HepG2 (cell line): ENCODE data around the gene RAPSN. TPM values are rescaled to one million over a fixed set of nuclear protein-coding genes. Genes with fewer than 3 reads are reported as not detected.

Experiments
- AGO2 ChIP-seq: fragments of 200-400 bp; formaldehyde crosslinking; optimal IDR thresholded peaks from 2 replicates; pipeline ENCODE3; 2017; ENCODE audit warnings: mild to moderate bottlenecking, low read depth, low read length, moderate library complexity
- DNMT3B ChIP-seq: conservative IDR thresholded peaks from 2 replicates; pipeline ENCODE4 v1.6.1; 2016; ENCODE audit warnings: missing biosample characterization, control low read depth
- MLX ChIP-seq: IDR thresholded peaks from 2 replicates; pipeline ENCODE4 v1.6.1; 2016
- ZNF564 ChIP-seq: sonication (generic); formaldehyde crosslinking; IDR thresholded peaks from 2 replicates; pipeline ENCODE4 v1.8.1; 2023; ENCODE audit warnings: mild to moderate bottlenecking, missing genetic modification reagents
- ZNF577 ChIP-seq: sonication (generic); formaldehyde crosslinking; IDR thresholded peaks from 2 replicates; pipeline ENCODE4 v1.4.0; 2020; ENCODE audit warnings: mild to moderate bottlenecking, low read depth, missing genetic modification reagents, borderline replicate concordance
- ZNF773 ChIP-seq: sonication (generic); formaldehyde crosslinking; IDR thresholded peaks from 2 replicates; pipeline ENCODE4 v1.4.0; 2020; ENCODE audit warnings: missing genetic modification reagents, borderline replicate concordance
- polyA plus RNA-seq, 8 experiments: library from polyadenylated mRNA; depleted of rRNA in 3 of 8; stranded (reverse) in 7 of 8; unstranded in 1 of 8; fragments of >200 nt; fragmentation: Illumina TruSeq in 4 of 8; extraction: Trizol in 4 of 8; gene quantifications; 2 replicates each; pipeline versions ENCODE4 v1.2.1 to v1.2.3, GENCODE V29; 2011 to 2016; ENCODE audit warnings: low read depth in 4 of 8, missing spikeins in 1 of 8, mixed read lengths in 1 of 8; ENCODE audit not compliant: insufficient read depth in 1 of 8
- total RNA-seq, 5 experiments: library from RNA; depleted of rRNA; stranded (reverse); fragments of >200 nt; fragmentation: Illumina TruSeq; extraction: Trizol; gene quantifications; 2 replicates each; pipeline ENCODE4 v1.2.3, GENCODE V29; 2016; ENCODE audit warnings: low read depth in 1 of 5
- TF ChIP-seq, protein P1 (sequence below): sonication (generic); formaldehyde crosslinking; IDR thresholded peaks from 2 replicates; pipeline ENCODE4 v1.5.1; 2020; ENCODE audit warnings: mild to moderate bottlenecking, missing genetic modification reagents, moderate library complexity
- TF ChIP-seq, protein P2 (sequence below): sonication (generic); formaldehyde crosslinking; IDR thresholded peaks from 2 replicates; pipeline ENCODE4 v1.9.0; 2022; ENCODE audit warnings: low read depth, missing genetic modification reagents
- TF ChIP-seq, protein P3 (sequence below): sonication (generic); formaldehyde crosslinking; IDR thresholded peaks from 2 replicates; pipeline ENCODE4 v1.8.1; 2022; ENCODE audit warnings: mild to moderate bottlenecking, missing genetic modification reagents

RAPSN gene
- total and polyA plus RNA-seq, 2 of the 13 experiments (the other 11 are each of a cell fraction or from before 2014, with no cell fraction given), result 0.15 to 1.2 TPM

DNA sequence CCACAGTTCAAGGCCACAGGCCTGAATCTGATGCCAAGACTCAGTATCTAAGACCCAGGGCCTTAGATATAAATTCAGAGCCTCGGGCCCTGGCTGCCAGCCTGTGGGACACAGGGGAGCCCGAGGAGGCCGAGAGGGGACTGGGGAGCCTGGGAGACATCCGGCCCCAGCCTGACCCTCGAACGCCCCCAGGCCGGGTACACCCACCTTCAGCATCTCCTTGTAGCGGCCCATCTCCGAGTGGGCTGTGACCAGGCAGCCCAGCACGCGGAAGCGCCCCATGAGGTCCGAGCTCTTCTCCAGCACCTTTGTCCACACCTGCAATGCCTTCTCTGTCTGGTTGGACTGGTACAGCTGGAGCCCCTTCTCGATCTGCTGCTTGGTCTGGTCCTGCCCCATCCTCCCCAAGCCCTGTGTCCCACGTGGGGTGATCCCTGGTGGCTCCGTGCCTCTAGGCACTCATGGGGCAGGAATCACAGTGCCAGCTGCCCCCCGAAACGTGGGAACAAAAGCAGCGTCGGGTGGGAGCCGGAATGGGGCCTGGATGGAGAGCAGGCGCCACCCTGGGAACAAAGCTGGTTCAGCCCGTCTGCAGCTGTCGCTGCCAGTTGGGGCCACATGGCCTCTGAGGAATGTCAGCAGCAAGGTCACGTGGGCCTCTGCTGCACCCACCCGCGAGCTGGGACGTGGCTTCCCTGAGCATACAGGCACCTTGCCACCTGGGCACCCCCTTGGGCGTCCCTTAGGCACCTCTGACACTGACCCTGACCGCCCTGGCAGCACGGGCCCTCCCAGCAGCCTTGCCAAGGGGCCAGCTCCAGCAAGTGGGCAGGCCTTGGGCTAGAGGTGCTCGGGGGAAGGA, at the start of gene RAPSN (continued):
- TF ChIP-seq, protein P1, sequence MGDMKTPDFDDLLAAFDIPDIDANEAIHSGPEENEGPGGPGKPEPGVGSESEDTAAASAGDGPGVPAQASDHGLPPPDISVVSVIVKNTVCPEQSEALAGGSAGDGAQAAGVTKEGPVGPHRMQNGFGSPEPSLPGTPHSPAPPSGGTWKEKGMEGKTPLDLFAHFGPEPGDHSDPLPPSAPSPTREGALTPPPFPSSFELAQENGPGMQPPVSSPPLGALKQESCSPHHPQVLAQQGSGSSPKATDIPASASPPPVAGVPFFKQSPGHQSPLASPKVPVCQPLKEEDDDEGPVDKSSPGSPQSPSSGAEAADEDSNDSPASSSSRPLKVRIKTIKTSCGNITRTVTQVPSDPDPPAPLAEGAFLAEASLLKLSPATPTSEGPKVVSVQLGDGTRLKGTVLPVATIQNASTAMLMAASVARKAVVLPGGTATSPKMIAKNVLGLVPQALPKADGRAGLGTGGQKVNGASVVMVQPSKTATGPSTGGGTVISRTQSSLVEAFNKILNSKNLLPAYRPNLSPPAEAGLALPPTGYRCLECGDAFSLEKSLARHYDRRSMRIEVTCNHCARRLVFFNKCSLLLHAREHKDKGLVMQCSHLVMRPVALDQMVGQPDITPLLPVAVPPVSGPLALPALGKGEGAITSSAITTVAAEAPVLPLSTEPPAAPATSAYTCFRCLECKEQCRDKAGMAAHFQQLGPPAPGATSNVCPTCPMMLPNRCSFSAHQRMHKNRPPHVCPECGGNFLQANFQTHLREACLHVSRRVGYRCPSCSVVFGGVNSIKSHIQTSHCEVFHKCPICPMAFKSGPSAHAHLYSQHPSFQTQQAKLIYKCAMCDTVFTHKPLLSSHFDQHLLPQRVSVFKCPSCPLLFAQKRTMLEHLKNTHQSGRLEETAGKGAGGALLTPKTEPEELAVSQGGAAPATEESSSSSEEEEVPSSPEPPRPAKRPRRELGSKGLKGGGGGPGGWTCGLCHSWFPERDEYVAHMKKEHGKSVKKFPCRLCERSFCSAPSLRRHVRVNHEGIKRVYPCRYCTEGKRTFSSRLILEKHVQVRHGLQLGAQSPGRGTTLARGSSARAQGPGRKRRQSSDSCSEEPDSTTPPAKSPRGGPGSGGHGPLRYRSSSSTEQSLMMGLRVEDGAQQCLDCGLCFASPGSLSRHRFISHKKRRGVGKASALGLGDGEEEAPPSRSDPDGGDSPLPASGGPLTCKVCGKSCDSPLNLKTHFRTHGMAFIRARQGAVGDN (CRISPR knock-in tag), result peak; percentile 55
- TF ChIP-seq ZNF773 (CRISPR knock-in tag) (no peak), ZNF564 (CRISPR knock-in tag) (no peak), AGO2 (peak; percentile 69), DNMT3B (CRISPR knock-in tag) (no peak), ZNF577 (CRISPR knock-in tag) (no peak), MLX (CRISPR knock-in tag) (no peak)
- TF ChIP-seq, protein P2, sequence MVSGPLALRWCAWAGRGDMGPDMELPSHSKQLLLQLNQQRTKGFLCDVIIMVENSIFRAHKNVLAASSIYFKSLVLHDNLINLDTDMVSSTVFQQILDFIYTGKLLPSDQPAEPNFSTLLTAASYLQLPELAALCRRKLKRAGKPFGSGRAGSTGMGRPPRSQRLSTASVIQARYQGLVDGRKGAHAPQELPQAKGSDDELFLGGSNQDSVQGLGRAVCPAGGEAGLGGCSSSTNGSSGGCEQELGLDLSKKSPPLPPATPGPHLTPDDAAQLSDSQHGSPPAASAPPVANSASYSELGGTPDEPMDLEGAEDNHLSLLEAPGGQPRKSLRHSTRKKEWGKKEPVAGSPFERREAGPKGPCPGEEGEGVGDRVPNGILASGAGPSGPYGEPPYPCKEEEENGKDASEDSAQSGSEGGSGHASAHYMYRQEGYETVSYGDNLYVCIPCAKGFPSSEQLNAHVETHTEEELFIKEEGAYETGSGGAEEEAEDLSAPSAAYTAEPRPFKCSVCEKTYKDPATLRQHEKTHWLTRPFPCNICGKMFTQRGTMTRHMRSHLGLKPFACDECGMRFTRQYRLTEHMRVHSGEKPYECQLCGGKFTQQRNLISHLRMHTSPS (CRISPR knock-in tag), result no peak
- TF ChIP-seq, protein P3, sequence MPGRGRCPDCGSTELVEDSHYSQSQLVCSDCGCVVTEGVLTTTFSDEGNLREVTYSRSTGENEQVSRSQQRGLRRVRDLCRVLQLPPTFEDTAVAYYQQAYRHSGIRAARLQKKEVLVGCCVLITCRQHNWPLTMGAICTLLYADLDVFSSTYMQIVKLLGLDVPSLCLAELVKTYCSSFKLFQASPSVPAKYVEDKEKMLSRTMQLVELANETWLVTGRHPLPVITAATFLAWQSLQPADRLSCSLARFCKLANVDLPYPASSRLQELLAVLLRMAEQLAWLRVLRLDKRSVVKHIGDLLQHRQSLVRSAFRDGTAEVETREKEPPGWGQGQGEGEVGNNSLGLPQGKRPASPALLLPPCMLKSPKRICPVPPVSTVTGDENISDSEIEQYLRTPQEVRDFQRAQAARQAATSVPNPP (CRISPR knock-in tag), result no peak
